ENCODE measurements around the gene CAMSAP3.

- TF ChIP-seq EP300 (IDR thresholded peaks at IDR 0.05; ENCODE audit: borderline replicate concordance in 1 of 2, low read depth in 1 of 2, low read length in 1 of 2) (no peak), CTCF (IDR thresholded peaks at IDR 0.05) (no peak), JUND (IDR thresholded peaks at IDR 0.05) (no peak), NRF1 (IDR thresholded peaks at IDR 0.05; ENCODE audit: low read depth, low read length) (no peak), MAX (IDR thresholded peaks at IDR 0.05; ENCODE audit: low read depth) (no peak), RFX5 (IDR thresholded peaks at IDR 0.05; ENCODE audit: low read length) (no peak), POLR2AphosphoS5 (IDR thresholded peaks at IDR 0.05; ENCODE audit: low read depth, low read length) (no peak), NFIC (IDR thresholded peaks at IDR 0.05; ENCODE audit: borderline replicate concordance) (no peak), TEAD4 (IDR thresholded peaks at IDR 0.05; ENCODE audit: borderline replicate concordance, insufficient read depth) (no peak), IRF3 (IDR thresholded peaks at IDR 0.05; ENCODE audit: low read depth, low read length) (no peak), PBX3 (IDR thresholded peaks at IDR 0.05) (no peak)
Measured at GRCh38 chr19:7650148-7650547, 54.5 kb downstream of the CAMSAP3 start.

Data from SK-N-SH (cell line).